ENCODE data around the gene VIL1. TPM values are rescaled to one million over a fixed set of nuclear protein-coding genes. Genes with fewer than 3 reads are reported as not detected.

Gene VIL1
- total RNA-seq, 6 experiments from 2014 or later: 2.1 to 118 (median 19.1) TPM

GRCh38 chr2:218423584-218423983, 4.7 kb downstream of the VIL1 start:
- peaks cover 0 to 6% (median 0%) of the 10 kb centered on the region in 4 donors for H3K36me3 ChIP-seq
- no peak overlapping the region for H3K4me3 ChIP-seq
- TF ChIP-seq POLR2A (IDR thresholded peaks at IDR 0.05) (no peak), CTCF (IDR thresholded peaks at IDR 0.05) (no peak)

GRCh38 chr2:218425531-218425930, 6.6 kb downstream of the VIL1 start:
- H3K4me1 ChIP-seq: no peaks in the 10 kb centered on the region
- WGBS (ENCODE audit: insufficient coverage, low coverage, low lambda C conversion rate, missing lambda C conversion rate): 73% methylated on average over 7 of the region's 10 CpGs
- no peak for ATAC-seq
- H3K27ac ChIP-seq: no peak overlapping the region
- DNase-seq: peak in 1 of 3 donors; percentile 15
- H3K36me3 ChIP-seq: peaks cover 0 to 15% (median 4%) of the 10 kb centered on the region in 4 donors
- intact Hi-C loops (cut with DNase I): no loop called here
- H3K9me3 ChIP-seq: no peaks in the 10 kb centered on the region
- TF ChIP-seq CTCF (IDR thresholded peaks at IDR 0.05): no peak
- TF ChIP-seq POLR2A (IDR thresholded peaks at IDR 0.05): no peak
- H3K4me3 ChIP-seq: no peak overlapping the region
- no peaks in the 10 kb centered on the region for H3K27me3 ChIP-seq

More at GRCh38 chr2:218423584-218423983, 4.7 kb downstream of the VIL1 start:
- H3K4me1 ChIP-seq: peaks cover 0 to 12% (median 0%) of the 10 kb centered on the region in 4 donors
- intact Hi-C loops (cut with DNase I): no loop called here
- DNase-seq: no peak
- H3K27ac ChIP-seq: no peak overlapping the region
- no peaks in the 10 kb centered on the region for H3K9me3 ChIP-seq
- WGBS (ENCODE audit: insufficient coverage, low coverage, low lambda C conversion rate, missing lambda C conversion rate): 80% methylated on average over 5 of the region's 9 CpGs
- no peak for ATAC-seq
- H3K27me3 ChIP-seq: no peaks in the 10 kb centered on the region

GRCh38 chr2:218427741-218428140, 8.8 kb downstream of the VIL1 start:
- 34% methylated on average over 2 of the region's 11 CpGs for WGBS (ENCODE audit: insufficient coverage, low coverage, low lambda C conversion rate, missing lambda C conversion rate)
- TF ChIP-seq POLR2A (IDR thresholded peaks at IDR 0.05): no peak
- no peak for TF ChIP-seq CTCF (IDR thresholded peaks at IDR 0.05)
- Histone ChIP-seq H3K4me1 (no peaks in the 10 kb centered on the region), H3K4me3 (no peak overlapping the region), H3K27ac (no peak overlapping the region), H3K36me3 (peaks cover 0 to 15% (median 6%) of the 10 kb centered on the region in 4 donors), H3K27me3 (no peaks in the 10 kb centered on the region), H3K9me3 (no peaks in the 10 kb centered on the region)
- ATAC-seq: no peak
- intact Hi-C loops (cut with DNase I): no loop called here
- DNase-seq: peak in 1 of 3 donors; percentile 41

- WGBS (ENCODE audit: insufficient coverage, low coverage, low lambda C conversion rate, missing lambda C conversion rate): 85% methylated on average over 5 of the region's 24 CpGs
- Histone ChIP-seq H3K4me3 (no peak overlapping the region), H3K9me3 (no peaks in the 10 kb centered on the region), H3K4me1 (no peaks in the 10 kb centered on the region), H3K36me3 (peaks cover 0 to 18% (median 6%) of the 10 kb centered on the region in 4 donors), H3K27ac (no peak overlapping the region), H3K27me3 (no peaks in the 10 kb centered on the region)
- TF ChIP-seq POLR2A (IDR thresholded peaks at IDR 0.05): no peak
- no peak for TF ChIP-seq CTCF (IDR thresholded peaks at IDR 0.05)
- ATAC-seq (no peak), DNase-seq (peak in 1 of 3 donors; percentile 38)
- intact Hi-C loops (cut with DNase I): no loop called here
These were observed 10.1 kb downstream of the VIL1 start for GRCh38 chr2:218428846-218429558.
